ENCODE results near the gene AOC3. TPM values are rescaled to one million over a fixed set of nuclear protein-coding genes. Genes with fewer than 3 reads are reported as not detected.
A peak's percentile ranks its signal among the peaks of the same experiment; 100 is the strongest.

Gene AOC3
- total and polyA plus RNA-seq, 2 of the 13 experiments (the other 11 are each of a cell fraction or from before 2014, with no cell fraction given): 8.7 to 51.7 TPM

DNA sequence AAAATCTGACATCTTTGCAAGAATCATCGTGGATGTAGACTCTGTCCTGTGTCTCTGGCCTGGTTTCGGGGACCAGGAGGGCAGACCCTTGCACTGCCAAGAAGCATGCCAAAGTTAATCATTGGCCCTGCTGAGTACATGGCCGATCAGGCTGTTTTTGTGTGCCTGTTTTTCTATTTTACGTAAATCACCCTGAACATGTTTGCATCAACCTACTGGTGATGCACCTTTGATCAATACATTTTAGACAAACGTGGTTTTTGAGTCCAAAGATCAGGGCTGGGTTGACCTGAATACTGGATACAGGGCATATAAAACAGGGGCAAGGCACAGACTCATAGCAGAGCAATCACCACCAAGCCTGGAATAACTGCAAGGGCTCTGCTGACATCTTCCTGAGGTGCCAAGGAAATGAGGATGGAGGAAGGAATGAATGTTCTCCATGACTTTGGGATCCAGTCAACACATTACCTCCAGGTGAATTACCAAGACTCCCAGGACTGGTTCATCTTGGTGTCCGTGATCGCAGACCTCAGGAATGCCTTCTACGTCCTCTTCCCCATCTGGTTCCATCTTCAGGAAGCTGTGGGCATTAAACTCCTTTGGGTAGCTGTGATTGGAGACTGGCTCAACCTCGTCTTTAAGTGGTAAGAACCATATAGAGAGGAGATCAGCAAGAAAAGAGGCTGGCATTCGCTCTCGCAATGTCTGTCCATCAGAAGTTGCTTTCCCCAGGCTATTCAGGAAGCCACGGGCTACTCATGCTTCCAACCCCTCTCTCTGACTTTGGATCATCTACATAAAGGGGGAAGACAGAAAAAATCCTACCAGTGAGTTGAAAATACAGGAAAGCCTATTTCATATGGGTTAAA, 49.7 kb downstream of the AOC3 start, which contains the start of gene G6PC1 (continued):
- no peak for TF ChIP-seq MLLT10 (CRISPR knock-in tag; IDR thresholded peaks at IDR 0.05)
- TF ChIP-seq CHD4 (IDR thresholded peaks at IDR 0.05; ENCODE audit: borderline replicate concordance, low read length): no peak
- peak; percentile 74 for TF ChIP-seq BCL6 (CRISPR knock-in tag; IDR thresholded peaks at IDR 0.05)
- TF ChIP-seq, protein P1, sequence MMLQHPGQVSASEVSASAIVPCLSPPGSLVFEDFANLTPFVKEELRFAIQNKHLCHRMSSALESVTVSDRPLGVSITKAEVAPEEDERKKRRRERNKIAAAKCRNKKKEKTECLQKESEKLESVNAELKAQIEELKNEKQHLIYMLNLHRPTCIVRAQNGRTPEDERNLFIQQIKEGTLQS (CRISPR knock-in tag; IDR thresholded peaks at IDR 0.05): no peak
- no peak for TF ChIP-seq ZMYM2 (CRISPR knock-in tag; IDR thresholded peaks at IDR 0.05)
- TF ChIP-seq POLR2A (IDR thresholded peaks at IDR 0.05; ENCODE audit: insufficient read depth in 1 of 2, low read depth in 2 of 2, low read length in 2 of 2): peak; percentile 88 to 97; a peak in 3 of 4 replicates
- TF ChIP-seq ZNF335 (CRISPR knock-in tag; IDR thresholded peaks at IDR 0.05): 0 out of 2 replicates have a peak, but pooled peaks have one; percentile 76
- peak; percentile 37; the same call in 1 of the 2 replicates for TF ChIP-seq TOPORS (CRISPR knock-in tag; IDR thresholded peaks at IDR 0.05)
- TF ChIP-seq KLF9 (CRISPR knock-in tag; IDR thresholded peaks at IDR 0.05; ENCODE audit: low read depth): no peak
- TF ChIP-seq BHLHE40 (IDR thresholded peaks at IDR 0.05; ENCODE audit: low read length): peak; percentile 58; the same call in 1 of the 2 replicates
- no peak; the same call in 1 of the 2 replicates for TF ChIP-seq MBD4 (IDR thresholded peaks at IDR 0.05; ENCODE audit: borderline replicate concordance, low read length)
- TF ChIP-seq, protein P2, sequence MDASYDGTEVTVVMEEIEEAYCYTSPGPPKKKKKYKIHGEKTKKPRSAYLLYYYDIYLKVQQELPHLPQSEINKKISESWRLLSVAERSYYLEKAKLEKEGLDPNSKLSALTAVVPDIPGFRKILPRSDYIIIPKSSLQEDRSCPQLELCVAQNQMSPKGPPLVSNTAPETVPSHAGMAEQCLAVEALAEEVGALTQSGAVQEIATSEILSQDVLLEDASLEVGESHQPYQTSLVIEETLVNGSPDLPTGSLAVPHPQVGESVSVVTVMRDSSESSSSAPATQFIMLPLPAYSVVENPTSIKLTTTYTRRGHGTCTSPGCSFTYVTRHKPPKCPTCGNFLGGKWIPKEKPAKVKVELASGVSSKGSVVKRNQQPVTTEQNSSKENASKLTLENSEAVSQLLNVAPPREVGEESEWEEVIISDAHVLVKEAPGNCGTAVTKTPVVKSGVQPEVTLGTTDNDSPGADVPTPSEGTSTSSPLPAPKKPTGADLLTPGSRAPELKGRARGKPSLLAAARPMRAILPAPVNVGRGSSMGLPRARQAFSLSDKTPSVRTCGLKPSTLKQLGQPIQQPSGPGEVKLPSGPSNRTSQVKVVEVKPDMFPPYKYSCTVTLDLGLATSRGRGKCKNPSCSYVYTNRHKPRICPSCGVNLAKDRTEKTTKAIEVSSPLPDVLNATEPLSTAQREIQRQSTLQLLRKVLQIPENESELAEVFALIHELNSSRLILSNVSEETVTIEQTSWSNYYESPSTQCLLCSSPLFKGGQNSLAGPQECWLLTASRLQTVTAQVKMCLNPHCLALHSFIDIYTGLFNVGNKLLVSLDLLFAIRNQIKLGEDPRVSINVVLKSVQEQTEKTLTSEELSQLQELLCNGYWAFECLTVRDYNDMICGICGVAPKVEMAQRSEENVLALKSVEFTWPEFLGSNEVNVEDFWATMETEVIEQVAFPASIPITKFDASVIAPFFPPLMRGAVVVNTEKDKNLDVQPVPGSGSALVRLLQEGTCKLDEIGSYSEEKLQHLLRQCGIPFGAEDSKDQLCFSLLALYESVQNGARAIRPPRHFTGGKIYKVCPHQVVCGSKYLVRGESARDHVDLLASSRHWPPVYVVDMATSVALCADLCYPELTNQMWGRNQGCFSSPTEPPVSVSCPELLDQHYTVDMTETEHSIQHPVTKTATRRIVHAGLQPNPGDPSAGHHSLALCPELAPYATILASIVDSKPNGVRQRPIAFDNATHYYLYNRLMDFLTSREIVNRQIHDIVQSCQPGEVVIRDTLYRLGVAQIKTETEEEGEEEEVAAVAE (CRISPR knock-in tag; IDR thresholded peaks at IDR 0.05; ENCODE audit: borderline replicate concordance): peak; percentile 78; the same call in 1 of the 2 replicates
- peak; percentile 46; the same call in 1 of the 2 replicates for TF ChIP-seq ZMYM3 (CRISPR knock-in tag; IDR thresholded peaks at IDR 0.05)
- TF ChIP-seq YEATS4 (CRISPR knock-in tag; IDR thresholded peaks at IDR 0.05; ENCODE audit: borderline replicate concordance): peak; percentile 69
- TF ChIP-seq HNRNPH1 (optimal IDR thresholded peaks at IDR 0.05; ENCODE audit: low read depth, low read length): no peak
- TF ChIP-seq RNF2 (conservative IDR thresholded peaks at IDR 0.05; ENCODE audit: low read depth): no peak
- TF ChIP-seq, protein P3, sequence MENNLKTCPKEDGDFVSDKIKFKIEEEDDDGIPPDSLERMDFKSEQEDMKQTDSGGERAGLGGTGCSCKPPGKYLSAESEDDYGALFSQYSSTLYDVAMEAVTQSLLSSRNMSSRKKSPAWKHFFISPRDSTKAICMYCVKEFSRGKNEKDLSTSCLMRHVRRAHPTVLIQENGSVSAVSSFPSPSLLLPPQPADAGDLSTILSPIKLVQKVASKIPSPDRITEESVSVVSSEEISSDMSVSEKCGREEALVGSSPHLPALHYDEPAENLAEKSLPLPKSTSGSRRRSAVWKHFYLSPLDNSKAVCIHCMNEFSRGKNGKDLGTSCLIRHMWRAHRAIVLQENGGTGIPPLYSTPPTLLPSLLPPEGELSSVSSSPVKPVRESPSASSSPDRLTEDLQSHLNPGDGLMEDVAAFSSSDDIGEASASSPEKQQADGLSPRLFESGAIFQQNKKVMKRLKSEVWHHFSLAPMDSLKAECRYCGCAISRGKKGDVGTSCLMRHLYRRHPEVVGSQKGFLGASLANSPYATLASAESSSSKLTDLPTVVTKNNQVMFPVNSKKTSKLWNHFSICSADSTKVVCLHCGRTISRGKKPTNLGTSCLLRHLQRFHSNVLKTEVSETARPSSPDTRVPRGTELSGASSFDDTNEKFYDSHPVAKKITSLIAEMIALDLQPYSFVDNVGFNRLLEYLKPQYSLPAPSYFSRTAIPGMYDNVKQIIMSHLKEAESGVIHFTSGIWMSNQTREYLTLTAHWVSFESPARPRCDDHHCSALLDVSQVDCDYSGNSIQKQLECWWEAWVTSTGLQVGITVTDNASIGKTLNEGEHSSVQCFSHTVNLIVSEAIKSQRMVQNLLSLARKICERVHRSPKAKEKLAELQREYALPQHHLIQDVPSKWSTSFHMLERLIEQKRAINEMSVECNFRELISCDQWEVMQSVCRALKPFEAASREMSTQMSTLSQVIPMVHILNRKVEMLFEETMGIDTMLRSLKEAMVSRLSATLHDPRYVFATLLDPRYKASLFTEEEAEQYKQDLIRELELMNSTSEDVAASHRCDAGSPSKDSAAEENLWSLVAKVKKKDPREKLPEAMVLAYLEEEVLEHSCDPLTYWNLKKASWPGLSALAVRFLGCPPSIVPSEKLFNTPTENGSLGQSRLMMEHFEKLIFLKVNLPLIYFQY (CRISPR knock-in tag; IDR thresholded peaks at IDR 0.05; ENCODE audit: borderline replicate concordance): peak; percentile 68; the same call in 1 of the 2 replicates
- TF ChIP-seq ZNF619 (CRISPR knock-in tag; IDR thresholded peaks at IDR 0.05): no peak
- TF ChIP-seq, protein P4, sequence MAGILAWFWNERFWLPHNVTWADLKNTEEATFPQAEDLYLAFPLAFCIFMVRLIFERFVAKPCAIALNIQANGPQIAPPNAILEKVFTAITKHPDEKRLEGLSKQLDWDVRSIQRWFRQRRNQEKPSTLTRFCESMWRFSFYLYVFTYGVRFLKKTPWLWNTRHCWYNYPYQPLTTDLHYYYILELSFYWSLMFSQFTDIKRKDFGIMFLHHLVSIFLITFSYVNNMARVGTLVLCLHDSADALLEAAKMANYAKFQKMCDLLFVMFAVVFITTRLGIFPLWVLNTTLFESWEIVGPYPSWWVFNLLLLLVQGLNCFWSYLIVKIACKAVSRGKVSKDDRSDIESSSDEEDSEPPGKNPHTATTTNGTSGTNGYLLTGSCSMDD (CRISPR knock-in tag; IDR thresholded peaks at IDR 0.05): no peak
- TF ChIP-seq POLR2AphosphoS2 (IDR thresholded peaks at IDR 0.05; ENCODE audit: low read depth, low read length): peak; percentile 71; the same call in 1 of the 2 replicates
- TF ChIP-seq ZSCAN9 (CRISPR knock-in tag; IDR thresholded peaks at IDR 0.05; ENCODE audit: borderline replicate concordance): peak; percentile 74; the same call in 1 of the 2 replicates

Data from HepG2 (cell line).